ENCODE data around the gene CFAP61. TPM values are rescaled to one million over a fixed set of nuclear protein-coding genes. Genes with fewer than 3 reads are reported as not detected.
A peak's percentile ranks its signal among the peaks of the same experiment; 100 is the strongest.

The CFAP61 gene
- total RNA-seq, 1 experiment from 2014 or later = 0.19 TPM

DNA sequence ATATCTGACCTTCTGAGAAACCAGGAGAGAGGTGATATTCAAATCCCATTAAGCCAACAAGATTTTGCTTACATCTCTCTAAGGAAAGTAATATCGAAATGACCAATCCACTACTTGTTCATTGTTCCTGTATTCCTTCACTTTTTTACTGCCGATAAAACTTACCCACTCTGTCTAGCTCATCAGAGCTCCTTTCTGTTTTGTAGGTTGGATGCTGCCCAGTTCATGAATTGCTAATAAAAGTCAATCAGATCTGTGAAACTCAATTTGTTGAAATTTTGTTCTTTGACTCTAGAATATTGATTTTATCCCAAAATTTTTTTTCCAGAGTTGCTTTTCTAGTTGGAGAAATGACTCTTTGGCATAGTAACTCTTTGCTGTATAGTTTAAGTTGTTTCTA, 166.7 kb downstream of the CFAP61 start:
- DNase-seq = no peak
- Histone ChIP-seq H3K4me1 (ENCODE audit: low read length) (no peaks in the 10 kb centered on the region), H3K9me2 (replicated peaks; ENCODE audit: insufficient read depth, low read length) (no peaks in the 10 kb centered on the region), H3K4me3 (ENCODE audit: low read length) (no peak overlapping the region), H4K20me1 (ENCODE audit: insufficient read depth, low read depth, low read length) (no peaks in the 10 kb centered on the region), H3K9ac (ENCODE audit: low read length) (no peak overlapping the region), H2AFZ (ENCODE audit: low read length) (no peak overlapping the region), H3K27me3 (ENCODE audit: low read length) (0 out of 2 replicates have a peak, but pooled peaks cover 4% of the 10 kb centered on the region), H3K27ac (ENCODE audit: low read length) (no peak overlapping the region), H3K4me2 (ENCODE audit: low read depth, low read length, poor library complexity, severe bottlenecking) (no peak overlapping the region), H3K36me3 (ENCODE audit: insufficient read depth, low read length) (no peaks in the 10 kb centered on the region), H3K9me3 (ENCODE audit: low read length) (no peaks in the 10 kb centered on the region; the same call in 1 of the 2 replicates), H3K79me2 (ENCODE audit: low read length) (no peaks in the 10 kb centered on the region)

DNA sequence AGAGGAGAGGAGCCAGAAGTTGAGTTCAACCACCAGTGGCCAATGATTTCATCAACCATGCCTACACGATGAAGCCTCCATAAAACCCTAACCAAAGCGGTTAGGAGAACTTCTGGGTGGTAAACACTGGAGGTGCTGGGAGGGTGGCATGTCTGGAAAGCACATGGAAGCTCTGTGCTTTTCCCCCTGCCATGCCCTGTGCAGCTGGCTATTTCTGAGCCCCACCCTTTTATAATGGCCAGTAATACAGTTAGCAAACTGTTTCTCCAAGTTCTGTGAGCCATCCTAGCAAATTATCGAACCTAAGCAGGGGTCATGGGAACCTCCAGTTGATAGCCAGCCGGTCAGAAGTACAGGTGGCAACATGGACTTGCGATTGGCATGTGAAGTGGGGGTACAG, 167.8 kb downstream of the CFAP61 start:
- no peaks in the 10 kb centered on the region for H4K20me1 ChIP-seq (ENCODE audit: insufficient read depth, low read depth, low read length)
- H3K9me2 ChIP-seq (replicated peaks; ENCODE audit: insufficient read depth, low read length) = no peaks in the 10 kb centered on the region
- H3K4me3 ChIP-seq (ENCODE audit: low read length) = no peak overlapping the region
- H3K79me2 ChIP-seq (ENCODE audit: low read length) = no peaks in the 10 kb centered on the region
- H3K9ac ChIP-seq (ENCODE audit: low read length) = no peak overlapping the region
- no peaks in the 10 kb centered on the region for H3K4me1 ChIP-seq (ENCODE audit: low read length)
- 0 out of 2 replicates have a peak, but pooled peaks cover 4% of the 10 kb centered on the region for H3K27me3 ChIP-seq (ENCODE audit: low read length)
- no peak for DNase-seq
- no peak overlapping the region for H2AFZ ChIP-seq (ENCODE audit: low read length)
- no peaks in the 10 kb centered on the region for H3K36me3 ChIP-seq (ENCODE audit: insufficient read depth, low read length)
- H3K9me3 ChIP-seq (ENCODE audit: low read length) = no peaks in the 10 kb centered on the region; the same call in 1 of the 2 replicates
- H3K4me2 ChIP-seq (ENCODE audit: low read depth, low read length, poor library complexity, severe bottlenecking) = no peak overlapping the region
- H3K27ac ChIP-seq (ENCODE audit: low read length) = no peak overlapping the region

DNA sequence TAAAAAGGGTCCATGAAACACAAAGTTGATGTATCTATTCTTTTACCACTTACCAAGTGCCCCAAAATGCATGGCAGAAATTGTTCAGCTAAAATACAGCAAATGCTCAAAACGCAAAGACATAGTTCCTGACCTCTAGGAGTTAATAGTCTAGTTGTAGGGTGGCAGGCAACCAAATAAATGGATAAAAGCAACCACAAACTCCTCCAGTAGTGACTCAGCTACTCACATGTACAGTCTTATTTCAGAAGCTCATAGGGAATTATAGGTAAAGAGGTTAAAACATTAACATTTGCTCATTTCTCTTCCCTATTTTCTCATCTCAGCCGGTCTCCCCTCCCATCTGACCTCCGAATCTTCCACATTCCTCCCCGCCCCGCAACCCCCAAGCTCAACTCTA, 171.6 kb downstream of the CFAP61 start:
- H3K36me3 ChIP-seq (ENCODE audit: insufficient read depth, low read length) = no peaks in the 10 kb centered on the region
- H3K9ac ChIP-seq (ENCODE audit: low read length) = no peak overlapping the region
- H4K20me1 ChIP-seq (ENCODE audit: insufficient read depth, low read depth, low read length) = no peaks in the 10 kb centered on the region
- no peaks in the 10 kb centered on the region for H3K9me2 ChIP-seq (replicated peaks; ENCODE audit: insufficient read depth, low read length)
- no peaks in the 10 kb centered on the region for H3K9me3 ChIP-seq (ENCODE audit: low read length)
- H3K79me2 ChIP-seq (ENCODE audit: low read length) = no peaks in the 10 kb centered on the region
- no peaks in the 10 kb centered on the region for H3K4me1 ChIP-seq (ENCODE audit: low read length)
- no peak overlapping the region for H3K27ac ChIP-seq (ENCODE audit: low read length)
- no peak overlapping the region for H3K4me3 ChIP-seq (ENCODE audit: low read length)
- no peak overlapping the region for H3K4me2 ChIP-seq (ENCODE audit: low read depth, low read length, poor library complexity, severe bottlenecking)
- H2AFZ ChIP-seq (ENCODE audit: low read length) = no peak overlapping the region
- no peak for DNase-seq
- no peaks in the 10 kb centered on the region for H3K27me3 ChIP-seq (ENCODE audit: low read length)

DNA sequence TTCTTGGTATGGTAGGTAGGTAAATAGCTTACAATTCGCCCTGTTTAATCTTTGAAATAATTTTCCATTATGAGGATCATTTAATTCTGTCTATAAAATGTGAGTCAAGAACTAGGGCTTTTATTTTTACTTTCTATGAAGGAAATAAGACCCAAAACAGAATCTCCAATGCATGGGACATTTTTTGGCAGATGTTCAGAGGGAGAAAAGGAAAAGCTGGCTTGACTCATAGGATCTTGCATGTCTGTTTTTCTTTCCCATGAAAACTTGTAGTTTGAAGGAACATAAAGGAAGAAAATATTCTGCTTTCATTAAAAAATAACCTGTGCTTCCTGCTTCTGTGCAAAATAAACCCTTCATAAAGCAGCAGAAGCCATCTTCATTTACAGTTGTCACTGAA, 172.5 kb downstream of the CFAP61 start:
- H2AFZ ChIP-seq (ENCODE audit: low read length) = no peak overlapping the region
- peak; percentile 12 for DNase-seq
- no peak overlapping the region for H3K4me3 ChIP-seq (ENCODE audit: low read length)
- H3K9ac ChIP-seq (ENCODE audit: low read length) = no peak overlapping the region
- H4K20me1 ChIP-seq (ENCODE audit: insufficient read depth, low read depth, low read length) = no peaks in the 10 kb centered on the region
- H3K79me2 ChIP-seq (ENCODE audit: low read length) = no peaks in the 10 kb centered on the region
- H3K9me2 ChIP-seq (replicated peaks; ENCODE audit: insufficient read depth, low read length) = no peaks in the 10 kb centered on the region
- H3K4me1 ChIP-seq (ENCODE audit: low read length) = peaks cover 6% of the 10 kb centered on the region
- no peak overlapping the region for H3K4me2 ChIP-seq (ENCODE audit: low read depth, low read length, poor library complexity, severe bottlenecking)
- H3K36me3 ChIP-seq (ENCODE audit: insufficient read depth, low read length) = no peaks in the 10 kb centered on the region
- H3K27ac ChIP-seq (ENCODE audit: low read length) = no peak overlapping the region
- H3K27me3 ChIP-seq (ENCODE audit: low read length) = no peaks in the 10 kb centered on the region
- H3K9me3 ChIP-seq (ENCODE audit: low read length) = no peaks in the 10 kb centered on the region

DNA sequence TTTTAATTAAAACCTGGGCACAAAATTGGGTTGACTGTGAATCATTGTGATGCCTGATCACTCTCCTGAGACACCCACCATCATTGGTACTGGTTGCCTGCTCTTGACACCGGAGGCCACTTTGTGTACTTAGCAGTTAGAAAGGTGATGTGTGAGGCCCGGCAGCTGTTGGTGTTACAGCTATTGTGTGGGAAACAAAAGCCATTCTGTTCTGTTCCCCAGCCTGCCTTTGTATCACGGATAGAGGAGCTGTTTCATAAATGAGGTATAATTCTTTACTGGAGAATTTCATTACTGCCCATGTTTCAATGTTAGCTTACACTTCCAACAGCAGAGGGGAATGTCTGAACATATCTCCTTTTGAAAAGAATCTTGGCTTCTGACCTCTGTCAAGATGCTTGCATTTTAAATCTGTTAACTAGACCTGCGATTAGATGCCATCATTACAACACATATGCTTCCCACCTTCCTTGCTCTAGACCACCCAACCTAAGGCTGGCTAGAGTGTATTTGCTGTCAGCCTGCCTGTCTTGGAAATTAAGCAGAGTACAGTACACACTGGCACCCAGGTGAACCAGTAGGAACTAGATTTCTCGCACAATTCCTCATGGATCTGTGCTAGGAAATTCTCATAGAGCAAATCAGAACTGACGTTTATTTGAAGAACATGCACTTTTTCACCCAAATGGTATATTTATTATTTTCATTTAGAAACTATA, 173.2 kb downstream of the CFAP61 start:
- DNase-seq = no peak
- no peak overlapping the region for H3K9ac ChIP-seq (ENCODE audit: low read length)
- H2AFZ ChIP-seq (ENCODE audit: low read length) = no peak overlapping the region
- peaks cover 12% of the 10 kb centered on the region for H3K4me1 ChIP-seq (ENCODE audit: low read length)
- no peaks in the 10 kb centered on the region for H3K9me3 ChIP-seq (ENCODE audit: low read length)
- no peaks in the 10 kb centered on the region for H4K20me1 ChIP-seq (ENCODE audit: insufficient read depth, low read depth, low read length)
- H3K27me3 ChIP-seq (ENCODE audit: low read length) = no peaks in the 10 kb centered on the region
- no peak overlapping the region for H3K4me3 ChIP-seq (ENCODE audit: low read length)
- H3K27ac ChIP-seq (ENCODE audit: low read length) = no peak overlapping the region
- no peaks in the 10 kb centered on the region for H3K36me3 ChIP-seq (ENCODE audit: insufficient read depth, low read length)
- H3K4me2 ChIP-seq (ENCODE audit: low read depth, low read length, poor library complexity, severe bottlenecking) = no peak overlapping the region
- no peaks in the 10 kb centered on the region for H3K79me2 ChIP-seq (ENCODE audit: low read length)
- H3K9me2 ChIP-seq (replicated peaks; ENCODE audit: insufficient read depth, low read length) = no peaks in the 10 kb centered on the region

DNA sequence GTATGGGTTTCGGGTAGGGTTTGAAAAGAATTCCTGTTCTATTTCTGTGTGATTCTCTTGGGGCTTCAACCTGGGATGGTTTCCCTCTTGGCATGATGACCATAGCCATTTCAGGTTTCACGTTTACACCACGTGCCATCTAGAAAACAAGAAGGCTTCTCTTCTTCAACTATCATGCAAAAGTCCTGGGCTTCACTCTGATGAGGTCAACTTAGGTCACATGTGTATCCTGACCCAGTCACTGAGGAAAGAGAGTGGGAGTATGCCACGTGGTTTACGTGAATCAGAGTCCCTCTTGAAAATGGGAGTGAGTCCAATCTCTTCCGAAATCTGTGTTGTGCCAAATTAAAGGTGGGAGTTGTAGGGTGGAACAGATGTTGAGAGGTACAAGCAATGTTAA, 174.2 kb downstream of the CFAP61 start:
- Histone ChIP-seq H3K4me2 (ENCODE audit: low read depth, low read length, poor library complexity, severe bottlenecking) (no peak overlapping the region), H3K27ac (ENCODE audit: low read length) (no peak overlapping the region), H3K79me2 (ENCODE audit: low read length) (no peaks in the 10 kb centered on the region), H3K4me3 (ENCODE audit: low read length) (no peak overlapping the region), H3K9ac (ENCODE audit: low read length) (no peak overlapping the region), H2AFZ (ENCODE audit: low read length) (no peak overlapping the region), H3K36me3 (ENCODE audit: insufficient read depth, low read length) (no peaks in the 10 kb centered on the region), H4K20me1 (ENCODE audit: insufficient read depth, low read depth, low read length) (no peaks in the 10 kb centered on the region), H3K9me2 (replicated peaks; ENCODE audit: insufficient read depth, low read length) (no peaks in the 10 kb centered on the region), H3K4me1 (ENCODE audit: low read length) (peaks cover 12% of the 10 kb centered on the region), H3K27me3 (ENCODE audit: low read length) (no peaks in the 10 kb centered on the region), H3K9me3 (ENCODE audit: low read length) (no peaks in the 10 kb centered on the region)
- no peak for DNase-seq

DNA sequence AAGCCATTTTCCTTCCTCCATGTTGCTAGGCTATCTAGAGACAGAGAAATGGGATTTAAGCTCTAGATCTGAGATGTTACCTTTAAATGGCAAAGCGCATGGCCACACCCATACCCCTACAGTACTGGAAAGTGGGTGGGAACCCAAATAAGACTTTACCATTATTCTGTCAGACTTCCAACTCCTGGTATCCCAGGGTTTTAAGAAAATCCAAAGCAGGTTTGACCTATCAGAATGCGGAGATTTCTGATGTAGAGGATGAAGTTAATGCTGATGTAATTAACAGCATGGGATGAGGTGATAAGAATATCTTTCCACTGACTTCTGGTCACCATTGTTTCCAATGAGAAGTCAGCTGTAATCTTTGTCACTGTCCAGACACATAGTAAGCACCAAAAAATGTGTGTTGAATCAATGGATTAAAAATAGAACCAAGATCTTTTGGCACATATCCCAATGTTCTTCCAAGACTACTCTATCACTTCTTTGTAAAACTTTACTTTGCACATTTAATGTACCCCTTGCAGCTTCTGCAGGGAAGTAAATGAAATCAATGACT, 174.8 kb downstream of the CFAP61 start:
- peaks cover 12% of the 10 kb centered on the region for H3K4me1 ChIP-seq (ENCODE audit: low read length)
- no peaks in the 10 kb centered on the region for H3K79me2 ChIP-seq (ENCODE audit: low read length)
- no peak overlapping the region for H3K9ac ChIP-seq (ENCODE audit: low read length)
- no peak overlapping the region for H3K27ac ChIP-seq (ENCODE audit: low read length)
- H4K20me1 ChIP-seq (ENCODE audit: insufficient read depth, low read depth, low read length) = no peaks in the 10 kb centered on the region
- H3K4me2 ChIP-seq (ENCODE audit: low read depth, low read length, poor library complexity, severe bottlenecking) = no peak overlapping the region
- no peaks in the 10 kb centered on the region for H3K9me2 ChIP-seq (replicated peaks; ENCODE audit: insufficient read depth, low read length)
- no peaks in the 10 kb centered on the region for H3K27me3 ChIP-seq (ENCODE audit: low read length)
- H3K4me3 ChIP-seq (ENCODE audit: low read length) = no peak overlapping the region
- H3K36me3 ChIP-seq (ENCODE audit: insufficient read depth, low read length) = no peaks in the 10 kb centered on the region
- no peak overlapping the region for H2AFZ ChIP-seq (ENCODE audit: low read length)
- H3K9me3 ChIP-seq (ENCODE audit: low read length) = no peaks in the 10 kb centered on the region
- no peak for DNase-seq

DNA sequence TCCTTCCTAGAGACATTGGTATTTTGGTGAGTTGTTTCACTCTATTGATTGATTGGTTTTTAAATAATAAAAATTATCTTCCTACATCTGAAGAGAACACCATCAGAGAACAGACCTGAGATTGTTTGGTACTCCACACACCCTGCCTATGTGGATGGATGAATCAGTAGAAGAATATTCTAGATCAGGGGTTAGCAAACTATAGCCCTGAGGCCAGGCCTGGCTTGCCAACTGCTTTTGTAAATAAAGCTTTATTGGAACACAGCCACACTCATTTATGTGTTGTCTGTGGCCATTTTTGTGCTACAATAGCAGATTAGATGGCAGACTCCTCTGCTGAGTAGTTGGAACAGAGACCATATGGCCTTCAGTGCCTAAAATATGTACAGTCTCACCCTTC, 176.0 kb downstream of the CFAP61 start:
- DNase-seq = no peak
- Histone ChIP-seq H3K27me3 (ENCODE audit: low read length) (no peaks in the 10 kb centered on the region), H3K9me2 (replicated peaks; ENCODE audit: insufficient read depth, low read length) (no peaks in the 10 kb centered on the region), H3K27ac (ENCODE audit: low read length) (no peak overlapping the region), H2AFZ (ENCODE audit: low read length) (no peak overlapping the region), H3K79me2 (ENCODE audit: low read length) (no peaks in the 10 kb centered on the region), H3K4me2 (ENCODE audit: low read depth, low read length, poor library complexity, severe bottlenecking) (no peak overlapping the region), H3K36me3 (ENCODE audit: insufficient read depth, low read length) (no peaks in the 10 kb centered on the region), H3K4me1 (ENCODE audit: low read length) (peaks cover 12% of the 10 kb centered on the region), H4K20me1 (ENCODE audit: insufficient read depth, low read depth, low read length) (no peaks in the 10 kb centered on the region), H3K4me3 (ENCODE audit: low read length) (no peak overlapping the region), H3K9ac (ENCODE audit: low read length) (no peak overlapping the region), H3K9me3 (ENCODE audit: low read length) (no peaks in the 10 kb centered on the region)

All from Karpas-422 (cell line).